HepG2 (cell line): ENCODE measurements around the gene LRRC43. TPM values are rescaled to one million over a fixed set of nuclear protein-coding genes. Genes with fewer than 3 reads are reported as not detected.

Experiments
- ATAC-seq: fragments of 200-7000 bp; cut with Tn5 transposase; 3 replicates; pipeline ENCODE4 v1.9.1; 2020; ENCODE audit warnings: mild to moderate bottlenecking, moderate library complexity
- BruUV-seq: library from RNA; stranded (reverse); fragments of 400-500 nt; replicated peaks from 2 replicates; lab custom pipeline; 2021; lab: Mats Ljungman, UMichigan
- CTCF ChIA-PET: fragments of 300-600 bp; formaldehyde crosslinking; extraction: SDS; loops from one replicate; lab custom pipeline; 2021; ENCODE audit warnings: low total read pairs, inconsistent platforms, low intra/inter-chr PET ratio; lab: Yijun Ruan, JAX
- POLR2A ChIA-PET: fragments of 350-600 bp; sonication (Branson Sonifier 250); formaldehyde crosslinking; loops from one replicate; lab custom pipeline; 2020; ENCODE audit warnings: antibody characterized with exemption, inconsistent platforms; lab: Yijun Ruan, JAX
- DNase-seq: peaks from one replicate; pipeline ENCODE4 v3.0.0-alpha.2; 2015; ENCODE audit warnings: low spot score
- FAIRE-seq: peaks from 3 replicates; lab custom pipeline; 2011; peaks lifted over from hg19 to GRCh38; lab: Jason Lieb, UNC
- H2AFZ ChIP-seq: one replicate; pipeline ENCODE4 v1.6.1; 2011; ENCODE audit warnings: low read length, inconsistent platforms
- H3K27ac ChIP-seq: fragments of 300-600 bp; 3 replicates; pipeline ENCODE4 v1.8.0; 2011; ENCODE audit warnings: mixed run types, mild to moderate bottlenecking, mixed read lengths, low read length, inconsistent platforms; ENCODE audit not compliant: insufficient read depth; ENCODE audit errors: extremely low read length
- H3K27me3 ChIP-seq, 2 experiments: fragments of 200-600 bp in 1 of 2; 2 replicates in 1 of 2; 3 replicates in 1 of 2; pipeline versions ENCODE4 v1.6.0 to v1.8.0; 2011; ENCODE audit warnings: low read length in 2 of 2, mild to moderate bottlenecking in 2 of 2, moderate library complexity in 2 of 2, inconsistent platforms in 1 of 2; ENCODE audit not compliant: insufficient read depth in 2 of 2, control insufficient read depth in 1 of 2
- H3K36me3 ChIP-seq, 2 experiments: fragments of 200-600 bp in 1 of 2; replicated peaks in 1 of 2; 2 replicates in 1 of 2; 3 replicates in 1 of 2; pipeline versions ENCODE4 v1.5.1 to v1.8.0; 2011; ENCODE audit warnings: low read length in 2 of 2, inconsistent platforms in 1 of 2; ENCODE audit not compliant: insufficient read depth in 2 of 2, control insufficient read depth in 1 of 2
- H3K4me1 ChIP-seq: 2 replicates; pipeline ENCODE4 v1.5.1; 2012; ENCODE audit warnings: low read length, inconsistent platforms; ENCODE audit not compliant: insufficient read depth
- H3K4me2 ChIP-seq: 2 replicates; pipeline ENCODE4 v1.6.0; 2011; ENCODE audit warnings: low read depth, low read length, inconsistent platforms
- H3K4me3 ChIP-seq, 3 experiments: fragments of 200-600 bp in 1 of 3; sonication (generic), shearing (Covaris generic) in 1 of 3; replicated peaks in 1 of 3; 2 replicates each; pipeline ENCODE4 v1.5.1; 2011 to 2016; ENCODE audit warnings: low read length in 3 of 3, inconsistent platforms in 2 of 3, low read depth in 2 of 3, mild to moderate bottlenecking in 2 of 3, control low read depth in 1 of 3, mixed read lengths in 1 of 3; ENCODE audit not compliant: insufficient read depth in 1 of 3
- H3K79me2 ChIP-seq: one replicate; pipeline ENCODE4 v1.6.1; 2011; ENCODE audit warnings: low read length, inconsistent platforms; ENCODE audit not compliant: insufficient read depth
- H3K9ac ChIP-seq: 2 replicates; pipeline ENCODE4 v1.6.0; 2011; ENCODE audit warnings: mild to moderate bottlenecking, low read depth, low read length, inconsistent platforms; ENCODE audit not compliant: insufficient read depth
- H3K9me3 ChIP-seq: 2 replicates; pipeline ENCODE4 v1.5.1; 2012; ENCODE audit warnings: mild to moderate bottlenecking, low read length
- H4K20me1 ChIP-seq: 2 replicates; pipeline ENCODE4 v1.6.0; 2011; ENCODE audit warnings: inconsistent platforms, mild to moderate bottlenecking, low read length, moderate library complexity; ENCODE audit not compliant: insufficient read depth
- ARNTL ChIP-seq: sonication (generic); formaldehyde crosslinking; IDR thresholded peaks from 2 replicates; pipeline ENCODE4 v1.4.0; 2020; ENCODE audit warnings: mild to moderate bottlenecking, missing genetic modification reagents
- CBX1 ChIP-seq: IDR thresholded peaks from one replicate; pipeline ENCODE4 v1.6.1; 2016; ENCODE audit warnings: antibody characterized with exemption, low read depth
- FOXA1 ChIP-seq, 2 experiments: fragments of 450-650 bp in 1 of 2; sonication (generic) in 1 of 2; formaldehyde crosslinking in 1 of 2; IDR thresholded peaks; 2 replicates each; pipeline versions ENCODE4 v1.4.0 to v1.6.1; 2016 to 2020; ENCODE audit warnings: missing genetic modification reagents in 1 of 2
- KDM2A ChIP-seq: sonication (generic); formaldehyde crosslinking; IDR thresholded peaks from 2 replicates; pipeline ENCODE4 v1.4.0; 2020; ENCODE audit warnings: low read depth, missing genetic modification reagents, borderline replicate concordance
- MNT ChIP-seq: fragments of 450-650 bp; IDR thresholded peaks from 2 replicates; pipeline ENCODE4 v1.6.1; 2016
- POLR2AphosphoS2 ChIP-seq: IDR thresholded peaks from 2 replicates; pipeline ENCODE4 v1.6.1; 2011; ENCODE audit warnings: low read depth, low read length, improper control_type of control experiment
- PRDM15 ChIP-seq: sonication (generic); formaldehyde crosslinking; IDR thresholded peaks from 2 replicates; pipeline ENCODE4 v1.4.0; 2020; ENCODE audit warnings: missing genetic modification reagents
- ZBTB4 ChIP-seq: sonication (generic); formaldehyde crosslinking; IDR thresholded peaks from 2 replicates; pipeline ENCODE4 v1.4.0; 2020; ENCODE audit warnings: missing genetic modification reagents, mild to moderate bottlenecking, borderline replicate concordance
- ZNF101 ChIP-seq: sonication (generic); formaldehyde crosslinking; IDR thresholded peaks from 2 replicates; pipeline ENCODE4 v1.4.0; 2020; ENCODE audit warnings: mild to moderate bottlenecking, low read depth, missing genetic modification reagents, borderline replicate concordance
- ZNF615 ChIP-seq: sonication (generic); formaldehyde crosslinking; IDR thresholded peaks from 2 replicates; pipeline ENCODE4 v1.5.0; 2020; ENCODE audit warnings: mild to moderate bottlenecking, missing genetic modification reagents, borderline replicate concordance
- ZNF770 ChIP-seq: sonication (generic); formaldehyde crosslinking; IDR thresholded peaks from 2 replicates; pipeline ENCODE4 v1.5.0; 2020; ENCODE audit warnings: mild to moderate bottlenecking, missing genetic modification reagents
- WGBS: methylation state at CpG from one replicate; pipeline ENCODE4 v1.1.6; 2017; ENCODE audit warnings: low lambda C conversion rate; 5-methylcytosine and 5-hydroxymethylcytosine counted together
- in situ Hi-C: cut with HindIII; loops from 2 replicates; pipeline ENCODE4 v1.10.0; 2017; ENCODE audit warnings: low pct_unique_long_range_greater_than_20kb; ENCODE audit not compliant: extremely low pct_ligation_motif_present
- intact Hi-C: fragments of 100-400 bp; cut with micrococcal nuclease; formaldehyde crosslinking; loops from one replicate; pipeline ENCODE4 v1.10.0; 2022; ENCODE audit not compliant: unreplicated experiment
- polyA plus RNA-seq, 8 experiments: library from polyadenylated mRNA; depleted of rRNA in 3 of 8; stranded (reverse) in 7 of 8; unstranded in 1 of 8; fragments of >200 nt; fragmentation: Illumina TruSeq in 4 of 8; extraction: Trizol in 4 of 8; gene quantifications; 2 replicates each; pipeline versions ENCODE4 v1.2.1 to v1.2.3, GENCODE V29; 2011 to 2016; ENCODE audit warnings: low read depth in 4 of 8, missing spikeins in 1 of 8, mixed read lengths in 1 of 8; ENCODE audit not compliant: insufficient read depth in 1 of 8
- total RNA-seq, 5 experiments: library from RNA; depleted of rRNA; stranded (reverse); fragments of >200 nt; fragmentation: Illumina TruSeq; extraction: Trizol; gene quantifications; 2 replicates each; pipeline ENCODE4 v1.2.3, GENCODE V29; 2016; ENCODE audit warnings: low read depth in 1 of 5

Gene LRRC43
- total and polyA plus RNA-seq, 2 of the 13 experiments (the other 11 are each of a cell fraction or from before 2014, with no cell fraction given): not detected

GRCh38 chr12:122204167-122205052 lies 21.5 kb downstream of the LRRC43 start:
- H3K4me3 ChIP-seq: peak overlapping the region; percentile 37 to 76 (median 40); a peak in 5 of 6 replicates
- CTCF ChIA-PET: no interaction called here
- TF ChIP-seq ZBTB4 (CRISPR knock-in tag): no peak
- TF ChIP-seq FOXA1 (IDR thresholded peaks at IDR 0.05): no peak
- TF ChIP-seq FOXA1 (CRISPR knock-in tag; IDR thresholded peaks at IDR 0.05): no peak
- no peak for TF ChIP-seq PRDM15 (CRISPR knock-in tag)
- TF ChIP-seq ARNTL (CRISPR knock-in tag): no peak
- TF ChIP-seq ZNF615: no peak
- TF ChIP-seq ZNF101 (CRISPR knock-in tag): no peak
- peak; percentile 57 for TF ChIP-seq ZNF770 (CRISPR knock-in tag)
- 0 out of 2 replicates have a peak, but pooled peaks have one; percentile 10 for TF ChIP-seq KDM2A (CRISPR knock-in tag)
- TF ChIP-seq CBX1: no peak
- no peak for TF ChIP-seq MNT
- TF ChIP-seq POLR2AphosphoS2: no peak

More at GRCh38 chr12:122204167-122205052, 21.5 kb downstream of the LRRC43 start:
- H2AFZ ChIP-seq: no peak overlapping the region
- H3K9ac ChIP-seq: no peak overlapping the region
- H3K36me3 ChIP-seq: peaks cover 6 to 15% of the 10 kb centered on the region in 2 experiments
- no TSS peak for BruUV-seq
- no peaks in the 10 kb centered on the region for H3K9me3 ChIP-seq
- no peak overlapping the region for H3K27ac ChIP-seq
- in situ Hi-C loops: no loop called here
- peaks cover 6 to 55% of the 10 kb centered on the region in 2 experiments for H3K27me3 ChIP-seq
- FAIRE-seq: no peak
- DNase-seq: no peak
- no peaks in the 10 kb centered on the region for H3K79me2 ChIP-seq
- ATAC-seq: peak; percentile 1
- peak overlapping the region; percentile 96 for H3K4me2 ChIP-seq
- H4K20me1 ChIP-seq: 0 out of 2 replicates have a peak, but pooled peaks cover 2% of the 10 kb centered on the region
- POLR2A ChIA-PET: interaction anchor here (1.3 kb wide), 1 partner anchor 21 kb away, joined by 6 read pairs; the partner anchor contains the start of gene DIABLO
- WGBS: 35% methylated on average over 14 of the region's 71 CpGs
- intact Hi-C loops: no loop called here
- H3K4me1 ChIP-seq: peaks cover 29% of the 10 kb centered on the region
